Neural cell (in vitro differentiated cells): ENCODE measurements around the gene KCNJ3.

Experiments
- CTCF ChIP-seq: fragments of 450-650 bp; IDR thresholded peaks from 2 replicates; pipeline ENCODE4 v1.5.1; 2014; ENCODE audit warnings: antibody characterized with exemption, mild to moderate bottlenecking, moderate library complexity; ENCODE audit not compliant: poor library complexity, severe bottlenecking
- EP300 ChIP-seq: fragments of 450-650 bp; conservative IDR thresholded peaks from 2 replicates; pipeline ENCODE4 v1.6.1; 2014; ENCODE audit warnings: antibody characterized with exemption, mild to moderate bottlenecking, moderate library complexity; ENCODE audit not compliant: poor library complexity, severe bottlenecking
- EZH2 ChIP-seq: fragments of 200-600, 300-800 bp; shearing (Covaris generic), sonication (generic); IDR thresholded peaks from 2 replicates; pipeline ENCODE4 v1.6.1; 2014; ENCODE audit warnings: antibody characterized with exemption, low read length, borderline replicate concordance, mild to moderate bottlenecking; ENCODE audit not compliant: insufficient read depth, poor library complexity, severe bottlenecking
- POLR2AphosphoS5 ChIP-seq: IDR thresholded peaks from 2 replicates; pipeline ENCODE4 v1.6.1; 2012
- RAD21 ChIP-seq: fragments of 450-650 bp; conservative IDR thresholded peaks from 2 replicates; pipeline ENCODE4 v1.6.1; 2014; ENCODE audit warnings: antibody characterized with exemption, mild to moderate bottlenecking, moderate library complexity

- no peak for TF ChIP-seq CTCF
- no peak for TF ChIP-seq EZH2
- no peak for TF ChIP-seq POLR2AphosphoS5
- TF ChIP-seq RAD21, result no peak
- TF ChIP-seq EP300, result no peak
Observed at GRCh38 chr2:154758871-154759270, 60.4 kb downstream of the KCNJ3 start.
